GM18861 (cell line): ENCODE results near the gene HSD3B7.
"Not testable (repeated sequence)": the region's sequence is repeated elsewhere in the genome, so short reads cannot be mapped to it uniquely, and the experiment has no call there.

Experiments
- ATAC-seq: cut with Tn5 transposase; IDR thresholded peaks from one replicate; pipeline ENCODE4 v1.9.1; 2021; ENCODE audit not compliant: unreplicated experiment

HSD3B7 gene

DNA sequence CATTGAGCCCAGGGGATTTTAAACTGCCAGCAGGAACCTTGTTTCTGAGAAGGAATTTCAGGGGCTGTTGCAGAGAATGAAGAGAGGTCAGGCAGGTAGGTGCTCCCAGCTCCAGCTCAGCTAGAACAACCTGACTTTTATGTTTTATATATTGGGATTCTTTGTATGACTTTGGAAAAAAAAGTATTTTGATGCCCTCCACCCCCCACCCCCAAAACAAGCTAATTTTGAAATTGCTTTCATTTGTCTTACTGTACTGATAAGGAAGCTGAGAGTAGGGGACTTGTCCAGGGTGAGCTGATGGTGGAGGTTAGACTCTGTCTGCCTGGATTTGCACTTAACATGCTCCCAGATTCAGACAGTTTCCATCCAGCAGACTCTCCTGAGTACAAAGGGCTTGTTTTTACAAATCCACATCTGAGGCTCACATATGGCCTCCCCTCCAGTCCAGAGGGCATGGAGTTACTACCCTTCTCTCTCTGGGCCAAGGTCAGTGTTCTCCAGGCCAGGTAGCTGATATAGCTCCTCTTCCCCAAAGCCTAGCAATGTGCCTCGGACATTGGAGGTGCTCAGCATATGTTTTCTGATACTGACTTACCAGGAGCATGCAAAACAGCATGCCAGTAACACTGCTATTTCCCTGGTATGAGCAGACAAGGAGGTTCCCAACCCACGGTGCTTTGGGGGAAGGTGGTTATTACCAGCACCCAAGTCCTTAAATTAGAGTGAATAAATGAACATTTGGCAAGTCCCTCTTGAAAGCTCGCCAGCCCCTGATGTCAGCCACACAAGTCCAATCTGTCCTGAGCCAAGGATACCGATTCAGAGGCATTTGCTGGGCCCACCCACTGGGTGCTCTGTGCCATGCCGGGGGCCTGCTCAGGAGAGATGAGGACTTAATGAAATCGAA, 14.1 kb downstream of the HSD3B7 start:
- no peak for ATAC-seq

DNA sequence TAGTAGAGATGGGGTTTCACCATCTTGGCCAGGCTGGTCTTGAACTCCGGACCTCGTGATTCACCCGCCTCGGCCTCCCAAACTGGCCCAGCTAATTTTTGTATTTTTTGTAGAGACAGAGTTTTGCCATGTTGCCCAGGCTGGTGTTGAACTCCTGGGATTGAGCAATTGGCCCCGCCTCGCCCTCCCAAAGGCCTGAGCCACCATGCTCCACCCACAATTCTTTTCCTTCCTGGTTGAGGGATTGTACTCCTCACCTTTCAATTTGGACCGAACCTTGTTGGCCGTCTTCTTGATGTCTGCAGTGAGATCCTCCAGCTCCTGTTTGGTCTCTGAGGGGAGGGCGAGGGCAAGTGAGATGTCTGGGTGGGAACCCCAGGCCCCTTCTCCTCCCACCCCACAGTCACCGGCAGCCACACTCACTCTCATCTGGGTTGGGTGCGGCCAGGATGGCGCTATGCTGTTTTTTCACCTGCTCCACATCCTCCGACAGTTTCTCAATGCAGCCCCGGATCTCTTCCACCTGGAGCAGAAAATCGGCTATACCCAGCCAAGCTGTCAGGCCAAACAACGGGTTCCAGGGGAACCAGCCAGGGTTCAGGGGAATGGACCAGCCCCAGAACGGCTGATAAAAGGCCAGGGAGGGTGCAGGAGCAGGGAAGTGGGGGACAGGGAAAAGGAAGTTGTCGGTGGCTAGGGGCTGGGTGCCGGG, 15.8 kb downstream of the HSD3B7 start:
- no peak for ATAC-seq

DNA sequence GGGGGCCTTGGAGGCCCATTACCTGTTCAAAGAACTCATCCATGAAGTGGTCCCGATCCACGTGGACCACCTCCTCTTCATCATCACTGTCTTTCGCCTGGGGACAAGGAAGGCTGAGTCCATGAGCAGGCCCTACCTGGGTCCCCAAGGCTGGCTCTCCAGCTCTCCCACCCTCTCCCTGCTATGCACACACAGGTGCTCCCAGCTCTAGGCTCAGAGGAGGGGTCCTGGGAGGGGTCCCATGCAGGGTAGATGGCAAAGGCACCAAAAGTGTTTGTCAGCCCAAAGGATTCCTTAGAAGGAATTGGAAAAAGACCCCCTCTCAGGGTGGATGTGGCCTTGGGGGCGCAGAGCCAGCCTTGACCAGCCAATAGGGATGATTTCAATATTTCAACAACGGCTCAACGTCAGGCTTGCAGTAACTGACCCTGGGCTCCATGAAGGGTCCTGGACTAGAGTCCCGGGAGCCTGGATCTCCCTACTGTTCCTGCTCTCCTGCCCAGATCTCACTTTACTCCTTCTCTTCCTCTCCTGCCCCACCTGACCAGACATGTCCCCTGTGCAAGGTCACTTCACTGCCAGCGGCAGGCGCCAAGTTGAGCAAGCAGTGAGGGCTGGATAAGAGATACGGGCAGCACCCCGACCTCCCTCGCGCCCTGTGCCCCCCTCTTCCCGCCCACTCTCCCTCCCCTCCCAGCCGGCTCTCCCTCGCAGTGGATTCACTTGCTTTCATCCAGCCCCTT, 16.7 kb downstream of the HSD3B7 start:
- ATAC-seq = no peak

DNA sequence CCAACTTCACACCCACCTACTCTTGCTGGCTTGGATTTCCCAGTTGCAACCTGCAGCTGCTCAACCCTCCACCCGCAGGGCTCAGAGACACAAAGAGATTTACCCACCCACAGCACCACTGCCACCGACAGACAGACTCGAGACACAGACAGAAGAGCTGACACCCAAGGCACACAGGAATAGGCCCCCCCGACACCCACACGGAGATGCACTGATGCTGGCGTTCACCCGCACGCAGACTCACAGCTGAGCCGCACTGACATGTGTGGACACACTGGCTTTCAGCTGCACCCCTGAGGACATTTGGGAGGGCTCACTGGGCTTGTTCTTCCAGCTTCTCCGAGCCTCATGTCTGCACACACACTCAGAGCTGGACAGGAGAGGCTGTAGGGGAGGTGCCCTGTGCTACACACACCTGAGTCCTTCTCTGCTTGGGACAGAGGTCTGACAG, 17.3 kb downstream of the HSD3B7 start:
- no peak for ATAC-seq

DNA sequence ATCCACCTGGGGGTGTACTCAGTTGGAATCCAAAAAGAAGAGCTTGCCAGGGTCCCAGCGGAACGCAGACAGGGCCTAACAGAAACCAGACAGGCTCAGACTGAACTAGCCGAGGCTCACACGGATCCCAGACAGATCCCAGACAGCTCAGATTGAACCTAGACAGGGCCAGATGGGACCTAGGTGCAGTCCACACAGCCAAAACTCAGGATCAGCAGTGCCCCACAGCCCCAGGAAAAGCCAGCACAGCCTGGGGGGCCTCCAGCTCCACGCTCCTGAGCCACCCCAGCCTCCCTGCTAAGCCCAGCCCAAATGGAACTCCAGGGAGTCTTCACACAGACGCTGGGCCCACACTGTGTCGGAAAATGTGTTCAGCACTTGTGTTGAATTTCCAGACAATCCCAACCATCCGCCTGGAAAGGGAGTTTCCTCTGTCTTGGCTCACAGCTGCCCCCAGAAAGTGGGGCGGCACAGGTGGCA, 17.9 kb downstream of the HSD3B7 start:
- ATAC-seq = no peak

DNA sequence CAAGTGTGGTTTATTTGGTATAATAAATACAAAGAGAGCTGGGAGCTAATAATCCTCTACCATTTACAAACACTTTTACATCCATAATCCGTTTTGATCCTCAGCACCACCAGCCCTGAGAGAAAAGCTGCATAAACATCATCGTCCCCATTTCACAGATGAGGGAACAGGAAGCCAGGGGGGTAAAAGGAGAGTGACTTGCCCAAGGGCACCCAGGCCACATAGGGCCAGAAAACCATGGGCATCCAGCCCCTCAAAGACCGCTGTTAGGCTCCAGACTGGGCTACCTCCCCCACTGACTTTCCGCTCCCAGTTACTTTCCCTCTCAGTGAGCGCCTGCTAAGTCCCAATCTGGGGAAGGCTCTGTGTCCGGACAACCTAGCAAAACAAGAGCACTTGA, 18.7 kb downstream of the HSD3B7 start:
- ATAC-seq = no peak

DNA sequence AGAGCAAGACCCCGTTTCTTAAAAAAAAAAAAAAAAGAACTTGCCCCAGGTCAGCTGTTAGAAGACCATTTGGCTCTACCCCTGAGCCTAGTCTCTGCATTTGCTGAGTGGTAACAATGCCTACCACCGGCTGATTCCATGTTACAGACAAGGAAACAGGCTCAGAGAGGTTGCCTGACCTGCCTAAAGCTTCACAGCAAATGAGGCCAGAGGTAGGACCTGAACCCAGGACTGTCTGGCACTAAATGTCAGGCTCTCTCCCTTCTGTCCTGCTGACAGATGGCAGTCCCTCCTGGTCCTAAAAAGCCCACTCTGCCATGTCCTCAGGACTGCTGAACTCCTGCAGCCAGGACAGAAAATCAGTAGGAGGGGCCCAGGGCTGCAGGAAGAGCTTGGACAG, 19.7 kb downstream of the HSD3B7 start:
- no peak for ATAC-seq

DNA sequence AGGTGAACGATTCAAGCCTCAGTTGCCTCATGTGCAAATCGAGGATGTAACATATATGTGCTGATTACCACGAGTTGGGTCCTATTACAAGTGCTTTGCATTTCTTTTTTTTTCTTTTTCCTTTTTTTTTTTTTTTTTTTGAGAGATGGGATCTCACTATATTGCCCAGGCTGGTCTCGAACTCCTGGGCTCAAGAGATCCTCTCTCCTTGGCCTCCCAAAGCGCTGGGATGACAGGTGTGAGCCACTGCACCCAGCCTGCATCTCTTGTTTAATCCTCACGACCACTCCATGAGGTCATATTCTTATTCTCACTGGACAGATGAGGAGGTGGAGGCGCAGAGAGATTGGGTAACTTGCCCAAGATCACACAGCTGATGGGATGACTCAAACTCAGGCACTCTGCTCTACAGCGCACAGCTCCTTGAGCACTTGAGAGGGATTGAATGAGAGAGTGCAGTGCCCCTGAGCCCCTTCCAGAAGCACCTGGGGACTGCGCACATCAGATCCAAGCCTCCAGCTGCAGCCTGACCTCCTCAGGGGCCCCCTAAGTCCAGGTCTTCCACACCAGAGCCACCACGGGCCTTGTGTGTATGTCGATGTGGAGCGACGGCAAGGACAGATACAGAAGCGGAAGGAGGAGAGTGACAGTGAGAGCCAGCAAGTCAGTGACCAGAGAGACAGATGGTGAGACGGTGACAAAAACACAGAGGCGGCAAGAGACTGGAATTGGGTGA, 20.5 kb downstream of the HSD3B7 start:
- ATAC-seq = no peak

DNA sequence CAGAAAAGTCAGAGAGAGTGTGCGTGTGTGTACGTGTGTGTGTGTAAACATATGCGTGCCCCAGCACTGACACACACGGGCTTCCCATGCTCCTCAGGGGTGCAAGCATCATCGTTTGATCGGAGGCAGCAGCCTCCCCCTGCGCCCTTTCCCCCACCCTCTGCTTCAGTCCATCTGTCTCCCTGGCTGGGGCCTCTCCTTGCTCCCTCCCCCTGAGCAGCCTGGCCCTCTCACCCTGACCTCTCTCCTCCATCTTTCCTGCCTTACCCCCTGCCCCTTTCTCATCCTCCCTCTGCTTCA, 21.0 kb downstream of the HSD3B7 start:
- no peak for ATAC-seq

DNA sequence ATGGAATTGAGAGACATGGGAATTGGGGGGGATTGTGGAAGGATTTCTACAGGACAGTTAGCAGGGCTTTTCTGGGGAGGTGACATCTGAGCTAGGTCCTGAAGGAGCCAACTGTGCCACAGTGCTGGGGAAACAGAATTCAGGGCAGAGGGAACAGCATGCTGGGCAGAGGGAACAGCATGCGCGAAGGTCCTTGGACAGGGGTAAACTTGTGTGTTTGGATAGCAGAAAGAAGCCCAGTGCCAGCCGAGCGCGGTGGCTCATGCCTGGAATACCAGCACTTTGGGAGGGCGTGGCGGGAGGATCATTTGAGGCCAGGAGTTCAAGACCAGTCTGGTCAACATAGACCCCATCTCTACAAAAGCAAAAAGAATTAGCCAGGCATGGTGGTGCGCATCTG, 21.6 kb downstream of the HSD3B7 start:
- no peak for ATAC-seq

DNA sequence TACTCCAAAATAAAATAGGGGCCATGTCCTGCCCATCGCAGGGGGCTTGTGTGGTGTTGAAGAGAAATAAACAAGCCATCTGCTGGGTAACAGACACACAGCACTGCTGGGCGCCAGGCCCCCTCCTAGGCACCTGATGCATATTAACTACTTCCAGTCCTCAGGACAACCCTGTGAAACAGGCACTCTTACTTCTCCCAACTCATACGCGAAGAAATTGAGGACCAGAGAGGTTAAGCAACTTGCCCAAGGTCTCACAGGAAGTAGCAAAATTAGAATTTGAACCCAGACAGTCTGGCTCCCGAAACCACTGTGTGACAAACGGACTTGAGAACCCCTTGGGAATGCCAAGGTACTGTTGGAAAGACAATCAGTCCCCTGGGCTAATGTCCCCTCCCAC, 22.7 kb downstream of the HSD3B7 start:
- ATAC-seq = no peak

DNA sequence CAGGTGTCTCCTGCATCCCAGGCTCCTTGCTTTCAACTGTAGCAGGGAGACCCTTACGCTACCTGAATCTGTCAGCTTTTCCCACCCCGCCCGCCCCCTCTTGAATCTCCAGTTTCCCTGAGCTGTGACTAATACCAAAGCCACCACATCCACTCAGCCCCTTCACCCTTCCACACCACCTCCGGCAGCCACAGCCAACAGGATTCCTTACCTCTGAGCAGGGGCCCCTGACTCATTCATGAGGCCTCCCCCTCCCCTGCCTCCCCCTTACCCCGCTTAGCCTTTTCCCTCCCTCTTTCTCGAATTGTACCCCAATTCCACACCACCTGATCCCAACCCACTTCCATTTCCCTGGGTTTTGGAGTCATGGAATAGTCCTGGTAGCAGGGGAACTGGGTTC, 23.1 kb downstream of the HSD3B7 start:
- no peak for ATAC-seq

DNA sequence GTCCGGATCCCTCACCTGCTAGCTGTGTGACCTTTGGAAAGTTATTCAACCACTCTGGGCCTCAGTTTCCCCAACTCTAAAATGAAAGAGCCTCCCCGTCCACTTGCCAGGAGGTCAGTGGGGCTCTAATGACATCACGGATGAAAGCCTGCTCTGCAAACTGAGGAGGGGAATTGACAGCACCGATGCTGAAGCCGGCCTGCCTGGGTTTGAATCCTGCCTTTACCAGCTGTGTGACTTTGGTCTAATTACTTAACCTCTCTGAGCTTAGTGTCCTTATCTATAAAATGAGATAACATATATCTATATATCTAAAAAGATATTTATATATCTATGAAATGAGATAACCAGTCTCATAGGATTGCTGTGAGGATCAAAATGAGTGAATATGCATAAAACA, 23.5 kb downstream of the HSD3B7 start:
- no peak for ATAC-seq

DNA sequence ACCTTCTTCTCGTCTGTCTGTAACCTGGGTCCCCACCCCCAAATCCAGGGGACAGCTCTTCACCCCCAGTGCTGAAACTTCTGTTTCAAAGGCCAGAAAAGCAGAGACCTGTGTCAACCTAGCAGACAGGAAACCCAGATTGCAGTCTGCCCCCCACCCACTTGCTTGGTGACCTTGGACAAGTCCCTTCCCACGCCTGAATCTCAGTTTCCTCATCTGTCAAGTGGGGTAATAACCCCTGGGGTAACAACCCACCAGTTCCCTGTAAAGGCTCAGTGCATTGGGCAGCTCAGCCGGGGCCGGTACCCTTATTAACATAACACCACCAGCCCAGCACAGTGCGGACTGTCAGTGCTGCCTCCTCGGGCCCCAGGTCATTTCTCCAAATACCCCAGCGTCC, 24.1 kb downstream of the HSD3B7 start:
- no peak for ATAC-seq

DNA sequence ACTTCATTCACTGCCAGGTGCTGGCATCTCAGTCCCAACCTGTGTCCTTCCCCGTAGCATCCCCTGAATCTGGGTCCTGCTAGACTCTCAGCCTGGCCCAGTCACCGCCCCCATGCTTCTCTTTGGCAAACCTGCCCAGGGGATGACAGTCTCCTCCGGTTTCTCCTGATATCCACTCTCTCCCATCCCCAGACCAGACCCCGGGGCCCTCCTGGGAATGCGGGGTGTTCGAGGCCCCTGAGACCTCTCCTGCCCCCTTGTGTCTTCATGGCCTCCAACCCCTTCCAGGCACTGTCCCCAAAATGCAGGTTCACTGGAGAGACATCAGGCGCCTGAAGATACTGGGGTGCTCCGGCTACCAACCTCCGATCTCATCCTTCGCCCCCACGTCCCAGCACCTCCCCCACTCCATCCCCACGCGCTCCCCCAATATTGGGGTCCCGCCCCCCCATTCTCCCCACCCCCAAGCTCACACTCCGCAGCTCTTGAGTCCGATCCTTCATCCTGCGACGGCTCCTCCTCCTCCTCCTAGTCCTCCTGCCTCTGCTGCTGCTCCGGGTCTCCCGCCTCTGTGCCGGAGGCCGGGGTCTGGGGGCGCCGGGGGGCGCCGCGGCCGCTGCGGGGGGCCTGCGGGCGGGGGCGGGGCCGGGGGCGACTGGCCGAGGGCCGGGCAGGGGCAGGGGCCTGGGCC, 25.0 kb downstream of the HSD3B7 start:
- no peak for ATAC-seq

DNA sequence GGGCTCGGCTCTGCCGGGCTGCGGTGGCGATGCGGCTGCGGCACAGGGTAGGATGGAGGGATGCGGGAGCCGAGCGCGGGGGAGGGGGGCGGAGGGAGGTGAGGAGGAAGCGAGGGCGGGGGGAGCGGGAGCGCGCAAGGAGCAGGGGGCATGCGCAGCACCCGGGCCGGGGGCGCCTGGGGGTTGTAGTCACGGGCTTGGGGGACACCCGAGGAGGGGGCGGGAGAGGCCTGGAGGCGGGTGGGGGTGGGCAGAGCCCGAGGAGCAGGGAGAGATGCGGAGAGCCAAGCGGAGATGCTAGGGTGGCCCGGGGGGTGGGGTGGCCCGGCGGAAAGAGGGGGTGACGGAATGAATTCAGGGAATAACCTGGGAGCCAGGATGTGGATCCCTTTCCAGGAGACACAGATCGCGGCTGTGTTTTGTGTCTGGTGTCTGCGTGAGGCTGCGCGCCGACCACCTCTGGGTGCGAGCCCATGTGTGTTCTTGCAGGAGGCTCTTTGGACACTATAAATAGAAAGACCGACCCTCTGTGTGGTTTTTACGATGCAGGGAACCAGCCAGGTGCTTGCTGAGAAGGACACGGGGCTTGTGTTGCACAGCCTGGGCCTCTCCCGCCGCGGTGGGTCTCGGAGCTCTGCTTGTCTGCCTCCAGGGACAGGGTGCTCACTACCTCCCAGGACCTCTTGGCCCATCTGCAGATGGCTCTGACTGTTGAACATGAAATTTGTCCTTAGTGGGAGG, 25.7 kb downstream of the HSD3B7 start, which contains the start of gene STX1B:
Gene STX1B, minus strand, starts transcription at position 54 of the 741 bp plus-strand sequence. CDS start 242 bp downstream, outside the sequence.
- no peak for ATAC-seq

DNA sequence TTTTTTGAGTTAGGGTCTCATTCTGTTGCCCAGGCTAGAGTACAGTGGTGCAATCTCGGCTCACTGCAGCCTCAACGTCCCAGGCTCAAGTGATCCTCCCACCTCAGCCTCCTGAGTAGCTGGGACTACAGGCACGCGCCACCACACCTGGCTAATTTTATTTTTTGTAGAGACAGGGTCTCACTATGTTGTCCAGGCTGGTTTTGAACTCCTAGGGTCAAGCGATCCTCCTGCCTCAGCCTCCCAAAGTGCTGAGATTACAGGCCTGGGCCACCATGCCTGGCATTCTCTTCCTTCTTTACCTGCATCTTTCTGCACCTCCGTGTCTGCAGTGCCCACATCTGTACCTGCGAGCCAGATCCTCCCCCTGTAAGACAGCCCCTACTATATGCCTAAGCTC, 26.8 kb downstream of the HSD3B7 start:
- ATAC-seq = not testable (repeated sequence)

DNA sequence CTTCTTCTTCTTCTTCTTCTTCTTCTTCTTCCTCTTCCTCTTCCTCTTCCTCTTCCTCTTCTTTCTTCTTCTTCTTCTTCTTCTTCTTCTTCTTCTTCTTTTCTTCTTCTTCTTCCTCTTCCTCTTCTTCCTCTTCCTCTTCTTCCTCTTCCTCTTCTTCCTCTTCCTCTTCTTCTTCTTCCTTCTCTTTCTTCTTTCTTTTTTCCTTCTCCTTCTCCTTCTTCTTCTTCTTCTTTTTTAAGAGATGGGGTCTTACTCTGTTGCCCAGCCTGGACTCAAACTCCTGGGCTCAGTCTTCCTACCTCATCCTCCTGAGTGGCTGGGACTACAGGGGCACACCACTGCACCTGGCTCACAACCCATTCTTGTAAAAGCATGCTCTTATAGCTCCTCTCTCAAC, 28.3 kb downstream of the HSD3B7 start:
- ATAC-seq = not testable (repeated sequence)

DNA sequence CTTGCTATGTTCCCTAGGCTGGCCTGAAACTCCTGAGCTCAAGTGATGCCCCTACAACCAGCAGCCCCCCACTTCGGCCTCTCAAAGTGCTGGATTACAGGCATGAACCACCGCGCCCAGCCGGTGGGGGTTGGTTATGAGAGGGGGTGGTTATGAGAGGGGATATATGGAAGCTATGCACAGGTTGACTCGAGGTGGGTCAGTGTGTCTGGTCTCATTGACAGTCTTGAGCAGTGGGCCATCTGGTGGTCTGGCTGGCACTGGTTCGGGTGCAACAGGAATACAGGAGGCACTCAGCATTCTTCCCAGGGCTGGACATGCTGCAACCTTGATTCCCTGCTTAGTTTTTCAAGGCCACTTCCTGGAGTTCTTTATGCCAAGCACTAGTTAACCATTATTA, 31.0 kb downstream of the HSD3B7 start:
- no peak for ATAC-seq

DNA sequence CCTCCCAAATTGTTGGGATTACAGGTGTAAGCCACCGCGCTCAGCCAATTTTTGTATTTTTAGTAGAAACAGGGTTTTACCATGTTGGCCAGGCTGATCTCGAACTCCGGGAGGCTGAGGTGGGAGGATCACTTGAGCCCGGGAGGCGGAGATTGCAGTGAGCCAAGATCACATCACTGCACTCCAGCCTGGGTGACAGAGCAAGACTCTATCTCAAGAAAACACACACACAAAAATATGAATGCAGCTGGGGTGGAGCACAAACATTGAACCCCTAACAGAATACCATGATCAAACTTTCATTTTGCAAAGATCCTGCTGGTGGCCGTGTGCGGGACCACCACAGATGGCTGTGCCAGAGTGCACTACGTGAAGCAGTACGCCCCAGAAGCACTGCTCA, 32.7 kb downstream of the HSD3B7 start:
- ATAC-seq = not testable (repeated sequence)
